ENCODE data around the gene IL21R.
"Not testable (repeated sequence)": the region's sequence is repeated elsewhere in the genome, so short reads cannot be mapped to it uniquely, and the experiment has no call there.

The IL21R gene

GRCh38 chr16:27429330-27429871 lies 27.4 kb downstream of the IL21R start:
- DNase-seq, result no peak

GRCh38 chr16:27429981-27430441 lies 28.0 kb downstream of the IL21R start:
- DNase-seq, result no peak

DNA sequence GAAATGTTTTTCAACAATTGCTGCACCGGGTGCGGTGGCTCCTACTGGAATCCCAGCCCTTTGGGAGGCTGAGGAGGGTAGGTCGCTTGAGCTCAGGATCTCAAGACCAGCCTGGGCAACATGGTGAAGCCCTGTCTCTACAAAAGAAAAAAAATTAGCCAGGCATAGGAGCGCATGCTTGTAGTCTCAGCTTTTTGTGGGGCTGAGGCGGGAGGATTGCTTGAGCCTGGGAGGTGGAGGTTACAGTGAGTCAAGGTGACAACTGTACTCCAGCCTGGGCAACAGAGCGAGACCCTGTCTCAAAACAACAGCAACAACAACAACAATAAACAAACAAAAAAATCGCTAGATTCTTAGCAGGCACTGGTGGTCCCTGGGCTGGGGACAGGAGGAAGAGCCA lies 28.5 kb downstream of the IL21R start:
- no peak for DNase-seq

DNA sequence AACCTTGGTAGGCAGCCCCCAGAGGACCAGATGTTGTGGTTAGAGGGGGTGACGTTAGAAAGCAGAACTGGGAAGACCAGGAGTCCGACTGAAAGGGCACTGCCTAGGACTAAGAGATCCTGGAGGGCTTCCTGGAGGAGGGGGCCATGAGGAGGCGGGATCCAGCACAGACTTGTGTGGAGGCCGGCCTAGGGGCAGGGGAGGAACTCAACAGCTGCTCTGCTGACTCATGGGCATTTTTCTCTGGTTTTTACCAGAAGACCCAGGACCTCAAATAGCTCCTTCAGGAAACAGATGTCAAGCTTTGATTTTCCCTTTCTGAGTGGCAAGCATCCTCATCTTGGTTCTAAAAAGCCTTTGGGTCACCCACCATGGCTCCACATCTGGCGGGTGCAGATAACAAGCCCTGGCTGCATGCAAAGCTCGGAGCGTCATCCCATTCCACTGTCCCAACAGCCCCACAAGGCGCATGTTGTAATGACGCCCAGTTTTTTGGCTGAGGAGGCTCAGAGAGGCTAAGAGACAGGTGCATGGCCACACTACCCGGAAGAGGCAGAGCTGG lies 29.0 kb downstream of the IL21R start:
- DNase-seq, result peak; percentile 90

DNA sequence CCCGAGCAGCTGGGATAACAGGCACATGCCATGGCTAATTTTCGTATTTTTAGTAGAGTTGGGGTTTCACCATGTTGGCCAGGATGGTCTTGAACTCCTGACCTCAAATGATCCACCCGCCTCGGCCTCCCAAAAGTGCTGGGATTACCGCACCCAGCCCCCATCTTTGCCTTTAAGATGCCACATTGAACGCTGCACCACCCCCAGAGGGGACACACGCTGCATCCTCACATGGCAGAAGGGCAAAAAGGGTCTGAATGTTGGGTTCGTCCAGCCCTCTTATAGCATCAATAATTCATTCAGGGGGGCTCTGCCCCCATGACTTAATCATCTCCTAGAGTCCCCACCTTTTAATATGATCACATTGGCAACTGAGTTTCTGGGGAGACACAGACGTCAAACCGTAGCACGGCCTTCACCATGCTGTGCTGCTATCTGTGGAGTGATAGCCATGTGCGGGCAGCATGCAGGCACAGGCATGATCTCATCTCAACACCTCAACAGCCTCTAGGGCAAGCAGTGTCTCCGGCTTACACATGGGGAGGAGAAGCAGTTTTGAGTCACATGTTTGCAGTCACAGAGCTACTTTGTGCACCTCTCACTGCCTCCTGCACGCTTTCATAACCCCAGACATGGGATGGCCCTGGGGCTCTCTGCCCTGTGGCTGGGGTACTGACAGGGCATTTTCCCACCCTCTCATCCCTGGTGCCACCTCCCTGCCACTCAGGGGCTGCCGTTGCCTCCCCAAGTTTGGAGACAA lies 30.0 kb downstream of the IL21R start:
- no peak for DNase-seq

GRCh38 chr16:27432558-27432957 lies 30.6 kb downstream of the IL21R start:
- DNase-seq, result no peak

GRCh38 chr16:27433191-27433590 lies 31.2 kb downstream of the IL21R start:
- not testable (repeated sequence) for DNase-seq

DNA sequence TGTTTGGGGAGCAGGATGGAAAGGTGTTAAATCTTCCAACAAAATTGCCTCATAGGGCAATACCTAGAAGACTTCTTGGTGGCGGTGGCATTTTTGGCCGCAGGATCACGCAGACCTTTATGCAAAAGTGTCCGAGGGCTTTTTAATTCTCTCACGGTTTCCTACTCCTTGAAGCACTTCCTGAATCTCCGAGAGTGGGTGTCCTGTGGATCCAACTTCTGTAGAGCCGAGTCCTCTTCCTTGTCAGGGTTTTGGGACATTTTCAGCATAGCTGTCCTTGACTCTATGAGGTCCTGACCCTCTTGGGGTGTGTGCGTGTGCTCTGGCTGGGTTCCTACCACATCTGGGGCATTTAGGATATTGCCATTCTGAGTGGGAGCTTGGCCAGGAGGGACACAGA lies 31.7 kb downstream of the IL21R start:
- DNase-seq, result no peak

DNA sequence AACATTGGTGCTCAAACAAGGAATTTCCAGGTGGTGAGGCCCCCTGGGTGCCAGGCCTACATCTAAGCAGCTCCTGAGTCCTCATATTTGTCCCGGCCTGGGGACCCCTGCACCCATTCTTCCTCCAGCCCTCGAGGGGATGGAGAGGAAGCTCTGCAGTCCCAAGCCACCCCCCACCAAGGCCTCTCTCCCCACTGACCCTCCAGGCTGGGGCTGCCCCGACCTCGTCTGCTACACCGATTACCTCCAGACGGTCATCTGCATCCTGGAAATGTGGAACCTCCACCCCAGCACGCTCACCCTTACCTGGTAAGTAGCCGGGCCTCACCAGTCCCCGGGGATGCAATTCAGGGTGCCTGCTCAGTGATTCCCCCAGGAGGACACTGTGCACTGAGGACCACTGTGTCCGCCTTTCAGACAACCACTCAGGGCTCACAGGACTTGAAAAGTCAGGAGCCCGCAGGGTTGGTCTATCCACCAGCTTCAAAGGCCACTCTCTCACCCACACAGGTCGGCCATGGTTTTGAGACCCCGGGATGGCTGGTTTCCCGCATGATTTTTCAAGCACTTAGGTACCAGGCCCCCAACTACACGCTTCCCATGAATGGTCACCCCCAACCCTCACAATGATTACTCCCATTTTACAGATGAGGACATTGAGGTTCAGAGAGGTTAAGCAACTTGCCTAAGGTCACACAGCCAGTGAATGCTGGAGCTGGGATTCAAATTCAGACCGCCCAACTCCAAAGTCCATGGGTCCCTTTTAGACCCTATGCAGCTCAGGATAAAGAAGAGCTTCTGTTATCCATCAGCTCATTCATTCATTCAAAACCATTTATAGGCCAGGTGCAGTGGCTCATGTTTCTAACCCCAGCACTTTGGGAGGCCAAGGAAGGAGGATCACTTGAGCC lies 32.4 kb downstream of the IL21R start:
- DNase-seq, result no peak

DNA sequence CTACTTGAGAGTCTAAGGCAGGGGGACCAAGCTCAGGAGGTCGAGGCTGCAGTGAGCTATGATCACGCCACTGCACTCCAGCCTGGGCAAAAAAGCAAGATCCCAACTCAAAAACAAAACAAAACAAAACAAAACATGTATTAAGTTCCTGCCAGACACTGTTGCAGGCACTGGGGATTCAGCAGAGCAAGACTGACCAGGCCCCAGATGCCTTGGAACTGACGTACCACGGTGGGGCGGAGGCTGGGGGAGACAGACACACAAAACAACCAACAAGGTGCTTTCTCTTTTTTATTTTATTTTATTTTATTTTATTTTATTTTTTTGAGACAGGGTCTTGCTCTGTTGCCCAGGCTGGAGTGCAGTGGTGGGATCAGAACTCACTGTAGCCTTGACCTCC lies 33.2 kb downstream of the IL21R start:
- not testable (repeated sequence) for DNase-seq

GRCh38 chr16:27436065-27436464 lies 34.1 kb downstream of the IL21R start:
- DNase-seq, result no peak

GRCh38 chr16:27436921-27437650 lies 35.1 kb downstream of the IL21R start:
- DNase-seq, result no peak

GRCh38 chr16:27437946-27438345 lies 36.0 kb downstream of the IL21R start:
- DNase-seq, result no peak

GRCh38 chr16:27439271-27440018 lies 37.5 kb downstream of the IL21R start:
- no peak for DNase-seq

GRCh38 chr16:27441276-27441675 lies 39.3 kb downstream of the IL21R start:
- no peak for DNase-seq

GRCh38 chr16:27441998-27442397 lies 40.0 kb downstream of the IL21R start:
- no peak for DNase-seq

GRCh38 chr16:27444015-27444414 lies 42.0 kb downstream of the IL21R start:
- no peak for DNase-seq

- DNase-seq, result no peak
Measured at GRCh38 chr16:27444470-27444869, 42.5 kb downstream of the IL21R start.

GRCh38 chr16:27445502-27446175 lies 43.7 kb downstream of the IL21R start:
- DNase-seq, result no peak

GRCh38 chr16:27446721-27447120 lies 44.7 kb downstream of the IL21R start:
- DNase-seq, result no peak

- no peak for DNase-seq
Measured at GRCh38 chr16:27447301-27447700, 45.3 kb downstream of the IL21R start.
